ENCODE results near the gene CA4.

The CA4 gene

DNA sequence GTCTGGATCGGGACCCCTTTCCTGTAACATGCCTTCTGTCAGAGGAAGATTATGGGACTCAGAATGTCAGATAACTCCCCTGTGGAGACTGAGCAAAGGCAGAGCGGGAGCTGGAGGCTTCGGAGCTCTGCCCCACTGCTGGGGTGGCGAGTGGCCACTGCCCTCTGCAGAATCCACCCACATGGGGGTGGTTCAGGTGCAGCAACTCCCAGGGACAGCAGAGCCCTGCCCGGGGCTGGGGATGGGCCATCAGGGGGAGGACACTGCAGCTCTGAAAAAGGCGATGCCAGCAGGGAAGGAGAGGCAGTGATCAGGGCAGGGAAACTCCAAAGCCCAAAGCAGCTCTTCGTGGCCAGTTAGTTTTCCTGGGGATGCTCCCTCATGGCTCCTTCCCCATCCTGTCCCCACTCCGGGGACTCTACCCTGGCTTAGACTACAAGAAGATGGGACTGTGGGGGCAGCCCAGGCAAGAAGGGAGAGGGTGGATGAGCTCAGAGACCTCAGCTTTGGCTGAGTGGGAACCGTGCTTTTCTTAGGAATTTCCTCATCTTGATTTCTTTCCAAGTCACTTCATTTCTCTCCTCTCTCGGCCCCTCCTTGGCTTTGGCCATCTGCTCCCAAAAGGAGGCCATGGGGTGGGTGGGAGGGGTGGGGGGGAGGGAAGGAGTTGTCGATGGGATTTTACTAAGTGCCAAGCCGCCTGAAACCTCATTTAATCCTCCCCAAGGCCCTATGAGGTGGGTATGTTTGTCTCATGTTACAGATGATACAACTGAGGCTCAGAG lies 4.0 kb downstream of the CA4 start:
- Histone ChIP-seq H3K36me3 (ENCODE audit: insufficient read depth, low read length) (no peaks in the 10 kb centered on the region), H2AFZ (ENCODE audit: low read depth, low read length) (no peak overlapping the region), H3K9ac (ENCODE audit: low read depth, low read length) (no peak overlapping the region), H3K4me1 (ENCODE audit: insufficient read depth, low read length) (no peaks in the 10 kb centered on the region), H3K27me3 (ENCODE audit: insufficient read depth, low read length, poor library complexity) (no peaks in the 10 kb centered on the region), H3K27ac (ENCODE audit: low read length) (no peak overlapping the region), H3K4me2 (ENCODE audit: insufficient read depth, low read length) (no peak overlapping the region), H3K9me3 (ENCODE audit: insufficient read depth, low read length, severe bottlenecking) (no peaks in the 10 kb centered on the region), H3K79me2 (ENCODE audit: insufficient read depth, low read length) (no peaks in the 10 kb centered on the region), H4K20me1 (ENCODE audit: insufficient read depth, low read length) (no peaks in the 10 kb centered on the region; the same call in 1 of the 2 replicates), H3K4me3 (ENCODE audit: low read depth in 1 of 2, low read length in 2 of 2) (no peak overlapping the region)
- TF ChIP-seq, protein P1, sequence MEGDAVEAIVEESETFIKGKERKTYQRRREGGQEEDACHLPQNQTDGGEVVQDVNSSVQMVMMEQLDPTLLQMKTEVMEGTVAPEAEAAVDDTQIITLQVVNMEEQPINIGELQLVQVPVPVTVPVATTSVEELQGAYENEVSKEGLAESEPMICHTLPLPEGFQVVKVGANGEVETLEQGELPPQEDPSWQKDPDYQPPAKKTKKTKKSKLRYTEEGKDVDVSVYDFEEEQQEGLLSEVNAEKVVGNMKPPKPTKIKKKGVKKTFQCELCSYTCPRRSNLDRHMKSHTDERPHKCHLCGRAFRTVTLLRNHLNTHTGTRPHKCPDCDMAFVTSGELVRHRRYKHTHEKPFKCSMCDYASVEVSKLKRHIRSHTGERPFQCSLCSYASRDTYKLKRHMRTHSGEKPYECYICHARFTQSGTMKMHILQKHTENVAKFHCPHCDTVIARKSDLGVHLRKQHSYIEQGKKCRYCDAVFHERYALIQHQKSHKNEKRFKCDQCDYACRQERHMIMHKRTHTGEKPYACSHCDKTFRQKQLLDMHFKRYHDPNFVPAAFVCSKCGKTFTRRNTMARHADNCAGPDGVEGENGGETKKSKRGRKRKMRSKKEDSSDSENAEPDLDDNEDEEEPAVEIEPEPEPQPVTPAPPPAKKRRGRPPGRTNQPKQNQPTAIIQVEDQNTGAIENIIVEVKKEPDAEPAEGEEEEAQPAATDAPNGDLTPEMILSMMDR (IDR thresholded peaks at IDR 0.05; ENCODE audit: borderline replicate concordance, extremely low read depth, low read length, poor library complexity, severe bottlenecking), result no peak
- no peak for TF ChIP-seq EZH2 (IDR thresholded peaks at IDR 0.05; ENCODE audit: borderline replicate concordance, low read depth, low read length, severe bottlenecking)
- no peak for DNase-seq
- ATAC-seq (ENCODE audit: insufficient read depth, low read depth), result no peak

GRCh38 chr17:60154616-60155426 lies 5.0 kb downstream of the CA4 start:
- ATAC-seq (ENCODE audit: insufficient read depth, low read depth) (no peak), DNase-seq (no peak)
- Histone ChIP-seq H2AFZ (ENCODE audit: low read depth, low read length) (no peak overlapping the region), H4K20me1 (ENCODE audit: insufficient read depth, low read length) (no peaks in the 10 kb centered on the region; the same call in 1 of the 2 replicates), H3K9me3 (ENCODE audit: insufficient read depth, low read length, severe bottlenecking) (no peaks in the 10 kb centered on the region), H3K36me3 (ENCODE audit: insufficient read depth, low read length) (no peaks in the 10 kb centered on the region), H3K27me3 (ENCODE audit: insufficient read depth, low read length, poor library complexity) (no peaks in the 10 kb centered on the region), H3K4me3 (ENCODE audit: low read depth in 1 of 2, low read length in 2 of 2) (no peak overlapping the region), H3K4me1 (ENCODE audit: insufficient read depth, low read length) (no peaks in the 10 kb centered on the region), H3K79me2 (ENCODE audit: insufficient read depth, low read length) (no peaks in the 10 kb centered on the region), H3K27ac (ENCODE audit: low read length) (no peak overlapping the region), H3K4me2 (ENCODE audit: insufficient read depth, low read length) (no peak overlapping the region), H3K9ac (ENCODE audit: low read depth, low read length) (no peak overlapping the region)
- TF ChIP-seq, protein P1 (IDR thresholded peaks at IDR 0.05; ENCODE audit: borderline replicate concordance, extremely low read depth, low read length, poor library complexity, severe bottlenecking), result no peak
- no peak for TF ChIP-seq EZH2 (IDR thresholded peaks at IDR 0.05; ENCODE audit: borderline replicate concordance, low read depth, low read length, severe bottlenecking)

- Histone ChIP-seq H3K9ac (ENCODE audit: low read depth, low read length) (no peak overlapping the region), H3K4me2 (ENCODE audit: insufficient read depth, low read length) (no peak overlapping the region), H3K36me3 (ENCODE audit: insufficient read depth, low read length) (no peaks in the 10 kb centered on the region), H3K79me2 (ENCODE audit: insufficient read depth, low read length) (no peaks in the 10 kb centered on the region), H3K4me1 (ENCODE audit: insufficient read depth, low read length) (no peaks in the 10 kb centered on the region), H4K20me1 (ENCODE audit: insufficient read depth, low read length) (no peaks in the 10 kb centered on the region; the same call in 1 of the 2 replicates), H3K4me3 (ENCODE audit: low read depth in 1 of 2, low read length in 2 of 2) (no peak overlapping the region), H2AFZ (ENCODE audit: low read depth, low read length) (no peak overlapping the region), H3K9me3 (ENCODE audit: insufficient read depth, low read length, severe bottlenecking) (no peaks in the 10 kb centered on the region), H3K27me3 (ENCODE audit: insufficient read depth, low read length, poor library complexity) (no peaks in the 10 kb centered on the region), H3K27ac (ENCODE audit: low read length) (no peak overlapping the region)
- no peak for ATAC-seq (ENCODE audit: insufficient read depth, low read depth)
- DNase-seq, result no peak
- TF ChIP-seq, protein P1 (IDR thresholded peaks at IDR 0.05; ENCODE audit: borderline replicate concordance, extremely low read depth, low read length, poor library complexity, severe bottlenecking), result no peak
- TF ChIP-seq EZH2 (IDR thresholded peaks at IDR 0.05; ENCODE audit: borderline replicate concordance, low read depth, low read length, severe bottlenecking), result no peak
Observed at GRCh38 chr17:60155427-60155814, 5.6 kb downstream of the CA4 start.

All from DND-41 (cell line).